HCT116 (cell line): ENCODE results near the gene CDH13. TPM values are rescaled to one million over a fixed set of nuclear protein-coding genes. Genes with fewer than 3 reads are reported as not detected.

ENCODE experiments used
- ATAC-seq: fragments of 200-7000 bp; cut with Tn5 transposase; 2 replicates; pipeline ENCODE4 v1.9.1; 2020; ENCODE audit warnings: mild to moderate bottlenecking, moderate library complexity
- BruUV-seq: library from RNA; stranded (reverse); fragments of 400-500 nt; replicated peaks from 2 replicates; lab custom pipeline; 2021; lab: Mats Ljungman, UMichigan
- CTCF ChIA-PET: fragments of 300-600 bp; sonication (Branson Sonifier 250); formaldehyde crosslinking; loops from one replicate; lab custom pipeline; 2021; ENCODE audit warnings: antibody characterized with exemption; lab: Charles Lee
- POLR2A ChIA-PET: fragments of 300-600, 350-600 bp; sonication (Branson Sonifier 250); formaldehyde crosslinking; loops from one replicate; lab custom pipeline; 2021; ENCODE audit warnings: antibody characterized with exemption; lab: Charles Lee
- RAD21 ChIA-PET, 2 experiments: fragments of 300-600 bp; sonication (Branson Sonifier 250); formaldehyde crosslinking; loops; one replicate each; lab custom pipeline; 2023; ENCODE audit warnings: low total read pairs in 2 of 2; ENCODE audit not compliant: uncharacterized antibody in 2 of 2, unreplicated experiment in 2 of 2, low non-redundant PET in 1 of 2; lab: Charles Lee
- DNase-seq: peaks from one replicate; pipeline ENCODE4 v3.0.0-alpha.2; 2010; ENCODE audit warnings: low read depth, low spot score
- H2AFZ ChIP-seq: fragments of 200-600 bp; shearing (Covaris generic), sonication (generic); 2 replicates; pipeline ENCODE4 v1.6.1; 2017; ENCODE audit warnings: low read depth, mixed run types, mixed read lengths, antibody characterized with exemption, low read length; ENCODE audit not compliant: poor library complexity, severe bottlenecking
- H3K27ac ChIP-seq: 2 replicates; pipeline ENCODE4 v1.5.1; 2012; ENCODE audit warnings: low read depth, low read length
- H3K27me3 ChIP-seq: fragments of 200-600 bp; sonication (generic); 2 replicates; pipeline ENCODE4 v1.6.1; 2016; ENCODE audit warnings: mixed run types, low read length, mixed read lengths; ENCODE audit not compliant: insufficient read depth
- H3K36me3 ChIP-seq, 2 experiments: fragments of 200-500 bp in 1 of 2; fragments of 200-600 bp in 1 of 2; sonication (Bioruptor generic) in 1 of 2; sonication (generic) in 1 of 2; 2 replicates each; pipeline versions ENCODE4 v1.5.1 to v1.6.1; 2014 to 2016; ENCODE audit warnings: low read length in 2 of 2, inconsistent platforms in 1 of 2, mixed read lengths in 1 of 2, mixed run types in 1 of 2; ENCODE audit not compliant: insufficient read depth in 2 of 2, control insufficient read depth in 1 of 2
- H3K4me1 ChIP-seq, 2 experiments: fragments of 200-600 bp in 1 of 2; sonication (generic) in 1 of 2; 2 replicates each; pipeline versions ENCODE4 v1.5.1 to v1.6.1; 2012 to 2017; ENCODE audit warnings: low read length in 2 of 2, inconsistent platforms in 1 of 2, mild to moderate bottlenecking in 1 of 2, mixed read lengths in 1 of 2, mixed run types in 1 of 2, moderate library complexity in 1 of 2; ENCODE audit not compliant: insufficient read depth in 2 of 2, control insufficient read depth in 1 of 2
- H3K4me2 ChIP-seq: fragments of 200-600 bp; sonication (generic); 2 replicates; pipeline ENCODE4 v1.6.1; 2017; ENCODE audit warnings: mixed run types, low read length, mixed read lengths
- H3K4me3 ChIP-seq, 2 experiments: fragments of 200-600 bp in 1 of 2; sonication (generic) in 1 of 2; replicated peaks in 1 of 2; 2 replicates each; pipeline ENCODE4 v1.5.1; 2011 to 2016; ENCODE audit warnings: low read length in 2 of 2, control low read depth in 1 of 2, low read depth in 1 of 2, mild to moderate bottlenecking in 1 of 2, mixed read lengths in 1 of 2, mixed run types in 1 of 2
- H3K79me2 ChIP-seq: fragments of 200-600 bp; sonication (generic); 2 replicates; pipeline ENCODE4 v1.6.1; 2017; ENCODE audit warnings: mild to moderate bottlenecking, mixed run types, low read length, moderate library complexity, mixed read lengths; ENCODE audit not compliant: insufficient read depth
- H3K9ac ChIP-seq: fragments of 200-600 bp; sonication (generic); 2 replicates; pipeline ENCODE4 v1.6.1; 2016; ENCODE audit warnings: low read length, mixed read lengths
- H3K9me2 ChIP-seq: fragments of 200-600 bp; sonication (generic), shearing (Covaris generic); 2 replicates; pipeline ENCODE4 v1.6.1; 2017; ENCODE audit warnings: mixed run types, mild to moderate bottlenecking, moderate library complexity; ENCODE audit not compliant: insufficient read depth
- H3K9me3 ChIP-seq, 2 experiments: fragments of 200-500 bp in 1 of 2; fragments of 200-600 bp in 1 of 2; sonication (Bioruptor generic) in 1 of 2; sonication (generic) in 1 of 2; 2 replicates each; pipeline ENCODE4 v1.6.1; 2014 to 2017; ENCODE audit warnings: low read length in 2 of 2, mixed read lengths in 2 of 2, inconsistent platforms in 1 of 2, low read depth in 1 of 2, mild to moderate bottlenecking in 1 of 2, mixed run types in 1 of 2, moderate library complexity in 1 of 2; ENCODE audit not compliant: control insufficient read depth in 1 of 2, insufficient read depth in 1 of 2
- H4K20me1 ChIP-seq: fragments of 200-600 bp; sonication (generic), shearing (Covaris generic); 2 replicates; pipeline ENCODE4 v1.6.1; 2017; ENCODE audit warnings: mixed run types, mild to moderate bottlenecking, moderate library complexity; ENCODE audit not compliant: insufficient read depth
- ATF3 ChIP-seq: IDR thresholded peaks from 2 replicates; pipeline ENCODE4 v1.6.1; 2012
- CBX3 ChIP-seq: IDR thresholded peaks from 2 replicates; pipeline ENCODE4 v1.6.1; 2012; ENCODE audit warnings: low read depth
- CEBPB ChIP-seq: IDR thresholded peaks from 2 replicates; pipeline ENCODE4 v1.6.1; 2012; ENCODE audit warnings: low read depth
- ELF1 ChIP-seq: IDR thresholded peaks from 2 replicates; pipeline ENCODE4 v1.6.1; 2012; ENCODE audit warnings: low read depth, borderline replicate concordance
- EZH2 ChIP-seq: fragments of 200-600 bp; sonication (generic); IDR thresholded peaks from 2 replicates; pipeline ENCODE4 v1.6.1; 2017; ENCODE audit warnings: antibody characterized with exemption, mixed run types
- FOSL1 ChIP-seq: IDR thresholded peaks from 2 replicates; pipeline ENCODE4 v1.6.1; 2012; ENCODE audit warnings: low read depth
- JUND ChIP-seq: IDR thresholded peaks from 2 replicates; pipeline ENCODE4 v1.6.1; 2012
- REST ChIP-seq: IDR thresholded peaks from 2 replicates; pipeline ENCODE4 v1.6.1; 2012; ENCODE audit warnings: low read depth
- SP1 ChIP-seq: IDR thresholded peaks from 2 replicates; pipeline ENCODE4 v1.6.1; 2012; ENCODE audit warnings: low read depth
- SRF ChIP-seq: IDR thresholded peaks from 2 replicates; pipeline ENCODE4 v1.6.1; 2012; ENCODE audit warnings: low read depth
- ZBTB33 ChIP-seq: IDR thresholded peaks from 2 replicates; pipeline ENCODE4 v1.6.1; 2011; ENCODE audit warnings: mild to moderate bottlenecking, low read length, moderate library complexity; ENCODE audit not compliant: insufficient replicate concordance; ENCODE audit errors: extremely low read depth
- ZNF274 ChIP-seq: fragments of 200-500 bp; sonication (Bioruptor generic); IDR thresholded peaks from 2 replicates; pipeline ENCODE4 v1.6.1; 2014; ENCODE audit warnings: mild to moderate bottlenecking, low read depth, low read length, inconsistent platforms
- intact Hi-C: fragments of 100-400 bp; cut with micrococcal nuclease; formaldehyde crosslinking; loops from 2 replicates; pipeline ENCODE4 v1.10.0; 2022
- total RNA-seq: library from RNA; stranded (reverse); gene quantifications from one replicate; pipeline ENCODE4 v1.2.1, GENCODE V29; 2021; ENCODE audit not compliant: unreplicated experiment

Gene CDH13
- total RNA-seq, 1 experiment from 2014 or later: not detected

- BruUV-seq: no TSS peak
- H4K20me1 ChIP-seq: no peaks in the 10 kb centered on the region
- H3K9me3 ChIP-seq: peaks cover 24 to 43% of the 10 kb centered on the region in 2 experiments; a peak in 2 of 4 replicates
- H3K79me2 ChIP-seq: no peaks in the 10 kb centered on the region
- no peaks in the 10 kb centered on the region for H3K9me2 ChIP-seq
- intact Hi-C loops: no loop called here
- ATAC-seq: no peak
- no peak overlapping the region for H2AFZ ChIP-seq
- no peak overlapping the region for H3K4me3 ChIP-seq
- H3K27me3 ChIP-seq: no peaks in the 10 kb centered on the region
- ChIA-PET RAD21 (no interaction called here), POLR2A (no interaction called here), CTCF (no interaction called here)
- no peaks in the 10 kb centered on the region for H3K36me3 ChIP-seq
- no peaks in the 10 kb centered on the region for H3K4me1 ChIP-seq
- H3K27ac ChIP-seq: no peak overlapping the region
- H3K9ac ChIP-seq: no peak overlapping the region
- H3K4me2 ChIP-seq: no peak overlapping the region
- TF ChIP-seq CEBPB (no peak), SRF (no peak), ATF3 (no peak), CBX3 (no peak), EZH2 (no peak), ELF1 (no peak), ZNF274 (no peak), REST (no peak), JUND (no peak), SP1 (no peak), FOSL1 (no peak), ZBTB33 (no peak)
- TF ChIP-seq, all 23 proteins: peak for 0
- DNase-seq: no peak
These were observed 329.1 kb downstream of the CDH13 start for GRCh38 chr16:82955741-82956348.
